ENCODE data around the gene ARHGAP27.

Gene ARHGAP27

DNA sequence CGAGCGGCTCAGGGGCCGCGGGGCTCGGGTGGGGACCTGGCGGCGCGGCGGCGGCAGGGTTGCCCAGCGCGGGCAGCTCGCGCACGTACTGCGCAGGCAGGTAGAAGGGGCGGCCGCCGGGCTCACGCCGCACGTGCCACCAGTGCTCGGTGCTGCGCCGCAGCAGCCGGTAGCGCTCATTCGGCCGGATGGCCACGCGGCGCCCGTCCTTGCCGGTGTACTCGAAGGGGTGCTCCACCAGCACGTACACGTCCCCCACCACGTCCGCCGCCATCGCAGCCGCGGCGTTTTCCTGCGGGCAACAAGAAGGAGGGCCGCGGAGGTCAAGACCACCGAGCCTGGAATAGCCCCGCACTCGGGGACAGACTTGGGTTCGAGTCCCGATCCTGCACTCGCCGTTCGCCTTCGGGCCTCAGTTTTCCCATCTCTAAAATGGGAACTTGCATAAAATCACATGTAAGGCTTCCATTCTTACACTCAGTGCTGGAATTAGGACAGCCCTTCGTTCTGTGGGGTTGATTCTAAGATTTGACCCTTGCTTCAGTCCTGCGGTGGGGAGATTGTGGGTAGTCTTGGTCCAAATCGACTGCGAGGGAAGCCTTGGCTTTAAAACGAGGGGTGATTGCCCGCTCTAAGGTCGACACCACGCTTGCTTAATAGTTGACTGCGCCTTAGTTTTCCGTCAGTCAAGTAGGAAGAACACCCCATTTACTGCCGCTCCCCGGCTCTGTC, 2.5 kb downstream of the ARHGAP27 start:
- DNase-seq (ENCODE audit: low read depth) = no peak

DNA sequence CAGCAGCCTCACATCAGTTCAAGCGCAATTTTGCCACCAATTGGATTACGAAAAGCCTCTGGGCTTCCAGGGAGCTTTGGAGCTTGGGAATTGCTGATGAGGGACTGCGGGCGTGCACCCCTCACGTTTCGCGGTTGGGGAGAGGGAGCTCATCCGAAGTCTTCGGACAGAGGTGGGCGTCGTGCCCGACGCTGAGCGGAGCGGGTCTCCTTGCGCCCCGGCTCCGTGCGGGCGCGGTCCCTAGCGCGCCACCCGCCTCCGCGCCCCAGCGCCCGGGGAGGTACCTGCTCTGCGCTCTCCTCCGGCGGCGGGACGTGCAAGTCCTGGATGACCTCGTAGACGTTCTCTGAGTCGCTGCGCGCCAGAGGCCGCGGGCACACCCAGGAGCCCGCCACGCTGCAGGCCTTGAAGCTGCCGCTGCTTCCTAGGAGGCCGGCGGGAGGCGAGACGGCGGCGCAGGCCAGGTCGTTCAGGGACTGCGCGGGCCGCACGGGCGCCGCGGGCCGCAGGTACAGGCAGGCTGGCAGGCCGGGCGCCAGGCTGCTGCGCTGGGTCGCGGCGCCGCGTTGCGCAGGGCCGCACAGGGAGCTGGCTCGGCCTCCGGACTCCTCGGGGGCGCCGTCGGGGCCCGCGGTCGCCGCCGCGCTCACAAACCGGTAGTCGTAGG, 3.2 kb downstream of the ARHGAP27 start:
- DNase-seq (ENCODE audit: low read depth) = no peak

DNA sequence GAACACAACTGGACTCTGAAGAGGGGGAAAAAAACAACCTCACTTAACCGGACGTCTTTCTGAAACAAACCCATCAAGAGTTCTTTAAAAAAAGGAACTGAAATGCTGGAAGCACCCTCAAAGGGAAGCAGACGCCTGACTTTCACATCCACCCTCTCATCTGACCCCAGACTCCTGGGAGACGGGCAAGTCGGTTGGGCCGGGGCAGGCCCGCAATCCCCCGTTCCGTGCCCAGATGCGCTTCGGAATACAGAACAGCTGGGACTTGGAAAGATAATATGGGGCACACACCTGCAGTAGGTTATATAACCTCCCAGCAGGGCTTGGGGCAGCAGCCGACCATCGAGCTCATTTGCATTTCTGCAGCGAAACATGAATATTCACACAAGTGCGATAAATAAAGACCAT, 3.7 kb downstream of the ARHGAP27 start:
- DNase-seq (ENCODE audit: low read depth) = no peak

DNA sequence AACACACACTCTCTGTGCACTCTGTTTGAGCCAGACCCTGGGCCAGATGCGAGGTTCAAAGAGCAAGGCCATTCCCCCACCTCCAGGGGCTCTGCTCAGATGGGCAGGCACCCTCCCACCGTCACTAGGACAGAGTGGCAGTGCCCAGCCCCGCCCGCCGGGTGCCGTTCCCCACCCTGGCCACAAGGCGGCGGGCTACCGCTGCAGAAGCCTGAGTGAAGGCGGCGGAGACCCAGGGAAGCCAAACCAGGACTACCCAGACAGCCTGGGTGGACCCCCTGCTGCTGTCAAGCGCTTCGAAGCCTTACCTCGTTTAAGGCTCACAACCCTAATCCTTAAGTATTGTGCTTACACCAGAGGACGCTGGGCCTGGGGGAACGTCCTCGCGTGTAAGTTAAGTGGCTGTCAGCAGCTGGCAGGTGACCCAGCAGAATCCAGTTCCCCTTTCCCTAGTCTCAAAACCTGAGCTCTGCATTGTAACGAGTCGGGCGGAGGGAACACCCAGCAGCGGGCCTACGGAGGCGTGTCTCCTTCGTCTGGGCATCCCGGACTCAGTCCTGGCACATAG, 4.5 kb downstream of the ARHGAP27 start:
- peak; percentile 78 for DNase-seq (ENCODE audit: low read depth)

DNA sequence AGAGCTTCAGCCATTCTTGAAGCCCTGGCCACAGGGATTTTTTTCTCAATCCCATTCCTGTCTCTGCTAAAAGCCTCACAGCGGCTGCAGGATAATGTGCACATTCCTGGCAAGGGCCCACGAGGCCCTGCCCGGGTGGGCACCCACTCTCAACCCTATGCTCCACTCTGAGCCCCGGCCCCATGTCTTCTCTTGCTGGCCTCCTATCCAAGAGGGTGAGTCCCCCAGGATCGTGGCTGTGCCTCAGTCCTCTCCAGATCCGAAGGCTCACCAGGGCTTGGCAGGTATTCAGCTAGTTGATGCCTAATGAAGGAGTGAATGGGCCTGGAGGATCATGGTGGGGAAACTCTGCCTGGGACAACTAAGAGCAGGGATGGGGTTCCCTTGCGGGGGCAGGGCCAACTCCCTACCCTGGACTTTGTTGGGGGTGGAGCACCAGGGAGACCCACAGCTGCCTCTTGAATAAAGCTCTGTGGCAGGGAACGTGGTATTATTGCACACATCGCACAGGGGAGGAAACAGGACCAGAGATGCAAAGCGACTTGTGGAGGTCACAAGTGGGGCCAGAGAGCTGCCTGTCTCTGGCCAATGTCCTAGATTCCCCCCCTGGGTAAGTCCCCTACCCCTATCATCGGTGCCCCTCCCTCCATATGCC, 5.4 kb downstream of the ARHGAP27 start:
- no peak for DNase-seq (ENCODE audit: low read depth)

DNA sequence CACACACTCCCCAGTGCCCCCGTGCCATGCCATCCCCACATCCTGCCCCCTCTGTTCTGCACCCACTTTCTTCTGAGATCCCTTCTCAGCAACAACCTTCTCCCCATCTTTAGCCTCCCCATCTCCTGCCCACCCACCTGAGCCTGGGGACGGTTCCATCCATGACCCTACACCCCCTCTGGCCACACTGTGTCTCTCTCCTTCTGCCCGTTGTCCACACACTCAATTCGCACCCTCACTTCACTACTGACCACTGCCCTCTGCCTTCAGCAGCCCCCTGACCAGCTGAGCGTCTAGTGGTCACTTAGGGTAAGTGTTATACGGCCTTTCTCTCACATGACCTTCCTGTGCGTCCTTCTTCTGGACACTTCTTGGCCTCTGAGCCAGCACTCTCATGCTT, 6.1 kb downstream of the ARHGAP27 start:
- DNase-seq (ENCODE audit: low read depth) = no peak

DNA sequence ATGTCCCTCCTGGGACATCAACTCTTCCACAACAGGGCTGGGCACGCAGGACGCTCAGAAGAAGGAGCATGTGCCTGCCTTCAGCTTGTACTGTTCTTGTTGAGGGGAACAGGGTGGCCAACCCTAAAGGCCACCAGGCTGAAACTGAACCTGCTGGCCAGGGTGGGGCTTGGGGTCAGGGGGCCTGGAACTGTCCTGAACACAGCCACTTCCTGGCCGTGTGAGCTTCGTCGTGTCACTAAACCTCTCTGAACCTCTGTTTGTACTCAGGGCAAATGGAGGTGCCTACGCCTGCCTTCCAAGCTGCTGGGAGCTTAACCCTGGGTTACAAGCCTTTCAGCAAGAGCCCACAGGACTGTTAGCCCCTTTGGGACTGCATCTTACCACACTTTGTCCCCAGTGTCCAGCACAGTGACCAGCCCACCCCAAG, 6.7 kb downstream of the ARHGAP27 start:
- no peak for DNase-seq (ENCODE audit: low read depth)

DNA sequence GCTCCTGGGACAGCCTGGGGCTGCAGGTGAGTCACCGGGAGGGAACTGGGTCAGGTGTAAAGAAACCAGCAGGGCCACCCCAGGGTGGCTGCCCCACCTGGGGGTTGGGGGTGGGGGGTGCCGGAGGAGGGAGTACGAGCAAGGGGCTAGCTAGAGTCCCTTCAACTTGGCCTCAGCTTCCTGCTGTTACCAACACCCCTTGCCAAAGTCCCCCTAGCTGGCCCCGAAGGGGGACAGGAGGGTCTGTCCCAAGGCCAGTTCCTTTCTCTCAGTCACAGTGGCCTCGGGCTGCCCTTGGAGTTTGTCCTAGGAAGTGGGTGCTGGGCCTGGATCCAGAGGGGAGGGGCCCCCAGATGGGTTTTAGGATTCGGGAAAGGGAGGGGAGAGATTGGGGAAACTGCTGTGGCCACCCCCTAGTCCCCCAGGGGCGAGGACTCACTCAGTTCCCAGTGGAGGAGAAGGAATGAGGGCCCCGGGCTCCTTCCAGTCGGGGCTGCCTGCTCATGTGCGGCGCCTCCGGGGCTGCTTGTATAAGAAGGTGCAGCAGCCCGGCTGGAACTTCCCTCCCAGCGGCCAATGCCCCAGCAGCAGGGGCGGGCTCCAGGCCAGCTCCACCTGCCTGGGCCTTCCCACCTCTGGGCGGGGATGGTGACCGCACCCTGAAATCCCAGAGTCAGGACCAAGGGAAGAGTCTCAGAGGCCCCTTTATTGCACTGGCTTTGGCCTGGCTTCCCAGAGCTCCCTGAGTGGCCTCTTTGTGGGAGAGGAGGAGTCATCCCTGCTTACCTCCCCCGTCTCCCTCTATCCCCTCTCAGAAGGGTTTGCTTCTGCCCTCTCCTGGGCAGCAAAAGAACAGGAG, 7.3 kb downstream of the ARHGAP27 start:
- DNase-seq (ENCODE audit: low read depth) = peak; percentile 89

DNA sequence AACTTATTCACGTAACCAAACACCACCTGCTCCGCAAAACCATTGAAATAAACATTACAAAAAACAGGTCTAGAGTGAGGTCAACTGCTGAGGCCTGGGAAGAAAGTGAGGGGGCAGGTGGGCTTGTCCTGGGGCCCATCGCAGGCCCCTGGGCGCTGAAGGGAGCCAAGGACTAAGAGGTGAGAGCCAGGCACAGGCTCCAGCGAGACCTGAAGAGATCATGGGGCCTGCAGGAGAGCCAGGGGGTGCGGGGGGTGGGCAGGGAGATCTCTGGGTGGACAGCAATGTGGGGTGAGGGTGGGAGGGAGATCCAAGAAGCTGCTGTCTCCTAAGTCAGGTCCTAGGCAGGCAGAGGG, 7.9 kb downstream of the ARHGAP27 start:
- no peak for DNase-seq (ENCODE audit: low read depth)

DNA sequence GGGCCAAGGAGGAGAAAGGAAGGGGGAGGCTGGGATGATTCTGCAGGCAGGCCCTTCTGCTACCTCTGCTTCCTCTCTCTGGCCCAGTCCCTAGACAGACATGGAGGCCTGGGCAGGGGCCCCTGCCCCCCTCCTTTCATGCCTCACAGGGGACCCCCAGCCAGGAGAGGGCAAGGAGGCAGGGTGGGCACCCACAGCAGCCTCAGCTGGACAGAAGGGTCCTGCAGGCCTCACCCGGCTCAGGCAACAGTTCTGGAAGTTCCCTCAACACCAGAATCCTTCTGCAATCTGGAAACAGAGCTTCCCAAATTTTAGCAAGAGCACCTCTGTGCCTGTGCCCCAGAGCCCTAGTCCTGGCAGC, 8.7 kb downstream of the ARHGAP27 start:
- DNase-seq (ENCODE audit: low read depth) = no peak

DNA sequence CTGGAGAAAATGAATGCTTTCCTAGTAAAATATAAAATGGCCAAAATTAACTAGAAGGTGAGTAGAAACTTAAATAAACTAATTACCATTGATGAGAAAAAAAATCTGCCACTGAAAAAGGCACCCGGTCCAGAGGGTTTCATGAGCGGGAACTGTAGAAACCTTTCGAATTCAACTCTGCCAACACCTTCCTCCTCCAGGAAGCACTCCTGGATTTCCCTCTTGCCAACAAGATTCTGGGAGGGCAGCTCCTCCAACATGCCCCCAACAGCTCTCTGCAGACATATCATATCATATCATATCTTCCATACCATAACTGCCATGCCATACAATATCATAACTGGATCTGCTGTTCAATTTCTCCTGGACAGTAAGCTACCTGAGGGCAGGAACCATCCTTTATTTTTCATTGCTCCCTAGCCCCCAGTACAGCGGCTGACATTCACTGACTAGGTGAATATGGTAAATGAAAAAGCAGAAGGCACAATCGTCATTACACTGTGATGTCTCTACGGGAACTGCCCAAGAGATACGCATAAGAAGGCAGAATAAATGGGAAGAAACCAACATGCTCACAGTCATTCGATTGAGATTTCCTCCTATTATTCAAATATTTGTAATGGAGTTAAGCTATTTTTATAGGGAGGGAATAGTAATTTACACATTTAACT, 9.2 kb downstream of the ARHGAP27 start:
- DNase-seq (ENCODE audit: low read depth) = no peak

DNA sequence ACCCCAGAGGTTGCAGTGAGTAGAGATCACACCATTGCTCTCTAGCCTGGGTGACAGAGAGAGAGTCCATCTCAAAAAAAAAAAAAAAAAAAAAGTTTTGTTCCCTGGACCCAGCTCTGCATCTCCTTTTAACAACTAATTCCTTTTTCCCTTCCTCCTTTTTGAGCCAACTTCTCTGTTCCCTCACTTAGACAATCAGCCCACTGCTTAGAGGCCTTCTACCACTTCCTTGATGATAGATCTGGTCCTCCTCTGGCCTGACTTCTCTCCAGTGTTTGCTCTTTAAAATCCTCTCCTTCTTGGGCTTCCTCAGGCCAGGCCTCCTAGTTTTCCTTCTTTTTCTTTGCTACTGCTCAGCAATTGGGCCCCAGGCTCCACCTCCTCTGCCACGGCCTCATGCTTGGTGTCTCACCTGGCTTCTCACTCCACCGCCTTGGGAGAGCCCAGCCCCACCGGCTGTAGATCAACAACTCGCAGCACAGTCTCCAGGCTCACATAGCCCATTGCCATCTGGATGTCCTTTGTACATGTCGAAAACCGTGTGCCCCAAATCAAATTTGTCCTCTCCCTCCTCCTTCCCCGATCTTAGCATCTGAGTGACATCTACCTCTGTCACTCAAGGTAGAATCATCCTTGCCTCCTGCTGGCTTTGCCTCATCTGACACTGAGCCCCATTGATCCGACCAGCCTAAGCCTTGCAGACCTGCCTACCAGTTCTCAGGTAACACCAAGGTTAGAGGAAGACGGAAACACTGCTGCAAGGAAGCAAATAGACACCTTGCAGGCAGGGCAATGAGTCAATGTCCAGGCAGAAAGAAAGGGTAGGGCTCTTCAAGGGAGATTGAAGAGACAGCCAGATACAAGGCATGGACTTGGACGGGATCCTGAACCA, 17.4 kb downstream of the ARHGAP27 start:
- DNase-seq (ENCODE audit: low read depth) = no peak

DNA sequence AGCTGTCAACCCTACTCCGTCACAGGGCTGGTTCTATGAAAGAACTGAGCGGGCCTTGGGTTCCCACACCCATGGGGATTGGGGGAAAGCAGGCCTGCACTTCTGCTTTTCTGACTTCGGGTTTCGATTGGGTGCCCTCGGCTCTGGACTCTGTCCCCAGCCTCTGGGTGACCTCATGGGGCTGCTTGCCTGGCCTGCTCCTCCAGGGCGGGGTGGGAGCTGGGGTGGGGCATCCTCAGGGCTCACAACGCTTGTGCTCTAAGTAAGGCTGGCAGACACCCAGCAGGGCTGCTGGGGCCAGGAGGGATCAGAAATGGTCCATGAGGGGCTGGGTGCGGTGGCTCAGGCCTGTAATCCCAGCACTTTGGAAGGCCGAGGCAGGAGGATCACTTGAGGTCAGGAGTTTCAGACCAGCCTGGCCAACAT, 19.2 kb downstream of the ARHGAP27 start:
- no peak for DNase-seq (ENCODE audit: low read depth)

DNA sequence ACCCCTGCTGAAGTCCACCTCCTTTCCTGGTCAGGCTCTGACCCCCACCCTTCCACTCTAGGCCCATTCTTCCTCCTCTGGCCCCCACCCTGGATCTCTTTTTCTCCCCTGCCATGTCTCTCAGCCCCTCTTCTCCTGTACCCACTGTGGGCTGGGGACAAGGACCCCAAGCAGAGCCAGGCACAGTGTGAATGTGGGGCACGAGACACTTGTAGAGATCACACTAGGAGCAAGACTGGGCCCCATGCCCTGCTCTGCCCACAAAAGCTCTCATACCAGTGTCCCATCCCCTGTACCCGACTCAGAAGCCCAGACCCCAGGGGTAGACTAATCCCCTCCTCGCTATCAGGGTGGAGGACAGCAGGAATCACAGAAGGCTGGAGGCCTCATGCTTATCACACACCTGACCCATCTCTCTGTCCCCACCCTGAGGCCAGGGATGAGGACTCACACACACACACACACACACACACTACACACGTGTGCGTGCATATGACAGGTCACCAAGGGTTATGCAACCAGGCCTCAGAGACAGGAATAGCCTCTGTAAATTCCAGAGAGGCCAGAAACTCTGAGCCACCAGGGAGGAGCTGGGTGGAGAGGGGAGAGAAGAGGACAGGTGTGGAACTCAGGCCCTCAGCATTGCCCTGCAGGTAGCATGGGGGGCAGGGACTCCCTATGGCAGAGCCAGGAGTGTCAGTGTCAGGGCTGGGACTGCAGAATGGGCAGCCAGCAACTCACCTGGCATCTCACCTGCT, 21.1 kb downstream of the ARHGAP27 start:
- no peak for DNase-seq (ENCODE audit: low read depth)

DNA sequence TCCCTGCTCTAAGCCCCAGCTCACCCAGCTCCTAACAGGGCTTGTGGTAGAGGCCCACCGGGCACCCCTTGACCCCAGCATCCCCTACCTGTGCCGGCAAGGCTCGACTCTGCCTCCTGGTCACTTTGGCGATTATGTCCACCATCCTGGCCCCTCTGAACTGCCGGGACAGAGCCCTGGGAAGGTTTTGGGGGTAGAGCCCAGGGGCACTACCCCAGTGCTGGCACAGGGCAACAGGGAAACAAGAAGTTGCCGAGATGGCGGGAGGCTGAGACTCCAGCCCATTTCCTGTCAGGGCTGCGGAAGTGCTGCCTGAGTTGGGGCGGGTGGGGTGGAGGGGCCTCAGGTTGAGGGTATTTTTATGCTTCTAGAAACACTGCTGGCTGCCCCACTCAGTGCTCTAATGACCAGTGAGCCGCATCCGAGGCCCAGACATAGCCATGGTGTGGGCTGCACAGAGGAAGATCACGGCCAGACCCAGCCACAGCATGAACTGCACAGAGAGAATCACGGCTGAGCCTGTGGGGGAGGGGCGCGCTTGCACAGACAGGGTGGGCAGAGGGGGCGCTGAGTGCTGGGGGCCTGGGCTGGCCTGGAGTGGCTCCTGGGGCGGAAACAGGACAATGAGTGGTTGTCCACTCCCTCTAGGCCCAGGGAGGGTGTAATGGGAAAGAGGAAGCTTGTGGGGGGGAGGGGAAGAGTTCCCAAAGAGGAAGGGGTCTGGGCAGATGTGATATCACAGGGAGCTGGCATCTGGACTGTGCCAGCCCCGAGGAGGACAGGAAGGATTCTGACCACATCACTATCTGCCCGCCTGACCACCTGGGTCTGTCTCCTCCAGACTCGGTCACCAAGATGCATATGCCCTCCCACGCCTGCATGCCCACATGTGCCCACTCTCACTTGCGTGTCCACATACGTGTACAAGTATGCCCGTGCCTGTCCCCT, 22.3 kb downstream of the ARHGAP27 start:
- DNase-seq (ENCODE audit: low read depth) = no peak

DNA sequence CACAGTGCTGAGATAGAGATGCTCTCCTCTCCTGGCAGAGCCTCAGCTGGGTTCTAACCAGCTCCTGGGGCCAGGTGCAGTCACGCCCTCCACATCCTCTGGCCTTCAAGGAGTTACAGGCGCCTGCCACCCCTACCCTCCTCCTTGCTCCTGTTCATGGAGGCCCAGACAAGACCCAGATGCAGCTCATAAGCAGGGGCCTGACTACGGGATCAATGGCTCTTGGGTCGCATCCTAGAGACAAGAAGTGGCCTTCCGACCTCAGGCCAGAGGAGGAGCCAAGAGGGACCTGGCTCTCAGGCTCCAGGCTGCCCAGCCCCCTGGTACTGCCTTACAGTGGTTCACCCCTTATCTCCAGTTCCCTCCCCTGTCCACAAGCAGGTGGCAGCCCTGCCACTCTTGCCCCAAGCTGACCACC, 23.0 kb downstream of the ARHGAP27 start:
- DNase-seq (ENCODE audit: low read depth) = no peak

DNA sequence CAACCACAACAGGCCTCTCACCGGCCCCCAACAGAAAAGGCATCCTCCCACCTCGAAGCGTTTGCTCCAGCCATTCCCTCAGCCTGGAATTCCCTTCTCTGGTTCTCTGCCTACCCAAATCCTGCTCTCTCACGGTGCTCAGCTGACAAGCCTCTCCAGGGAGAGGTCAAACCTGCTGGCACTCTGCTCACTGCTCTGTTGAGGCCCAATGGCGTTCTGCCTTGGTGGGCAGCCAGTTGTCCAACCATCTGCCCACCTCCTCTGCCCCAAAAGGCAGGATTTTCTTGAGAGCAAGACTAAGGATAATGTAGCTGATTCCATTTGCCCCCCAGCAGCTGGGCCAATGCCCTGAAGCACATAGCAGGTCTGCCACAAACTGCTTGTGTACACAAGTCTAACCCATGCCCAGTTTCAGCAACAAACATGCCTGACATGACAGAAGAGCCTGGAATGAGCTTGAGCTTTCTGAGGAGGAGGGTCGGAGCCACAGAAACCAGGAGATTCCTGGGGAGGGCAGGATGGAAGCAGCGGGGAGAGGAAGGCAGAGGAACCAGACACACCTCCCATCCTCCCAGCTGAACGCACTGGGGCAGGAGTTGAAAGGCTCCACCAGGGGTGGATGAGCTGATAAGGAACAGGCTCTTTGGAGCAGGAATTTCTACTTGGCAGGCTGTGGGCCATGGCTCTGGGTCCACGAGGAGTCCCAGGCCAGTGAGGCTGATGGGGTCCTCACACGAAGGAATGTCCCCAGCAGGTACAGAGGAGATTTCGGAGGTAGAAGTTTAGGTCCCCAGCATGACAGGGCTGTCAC, 23.9 kb downstream of the ARHGAP27 start:
- DNase-seq (ENCODE audit: low read depth) = no peak

DNA sequence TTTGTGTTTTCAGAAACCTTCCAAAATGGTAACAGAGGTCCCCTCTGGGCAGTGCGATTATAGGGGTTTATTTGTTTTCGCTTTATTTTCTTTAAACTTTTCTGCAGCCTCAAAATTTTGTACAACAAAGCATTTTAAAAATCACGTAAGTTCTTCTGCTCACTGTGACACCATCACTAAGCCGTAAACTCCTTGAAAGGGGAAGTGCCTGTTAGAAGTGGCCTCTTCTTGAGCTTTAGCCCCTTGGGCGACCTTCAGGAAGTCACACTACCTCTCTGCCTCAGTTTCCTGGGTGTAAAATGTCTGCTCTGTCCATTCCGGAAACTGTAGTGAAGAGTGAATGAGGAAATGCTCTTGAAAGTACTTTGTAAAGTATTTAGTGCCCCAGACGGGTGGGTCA, 26.6 kb downstream of the ARHGAP27 start:
- DNase-seq (ENCODE audit: low read depth) = no peak

Data from ELR (cell line).